RWPE1 (cell line): ENCODE measurements around the gene LSS.
"Not testable (repeated sequence)": the region's sequence is repeated elsewhere in the genome, so short reads cannot be mapped to it uniquely, and the experiment has no call there.

ENCODE experiments used
- CTCF ChIA-PET: fragments of 350-600 bp; sonication (Branson Sonifier 250); formaldehyde crosslinking; extraction: SDS; loops from one replicate; lab custom pipeline; 2021; lab: Yijun Ruan, JAX
- POLR2A ChIA-PET: fragments of 400-600 bp; formaldehyde crosslinking; extraction: SDS; loops from one replicate; lab custom pipeline; 2020; ENCODE audit warnings: antibody characterized with exemption; ENCODE audit not compliant: low non-redundant PET; lab: Yijun Ruan, JAX
- DNase-seq: peaks from one replicate; pipeline ENCODE4 v3.0.0; 2012; ENCODE audit warnings: low spot score
- H3K27ac ChIP-seq: fragments of 450-650 bp; 2 replicates; pipeline ENCODE4 v1.5.1; 2017
- TF ChIP-seq, protein P1 (sequence below): fragments of 450-650 bp; conservative IDR thresholded peaks from 2 replicates; pipeline ENCODE4 v1.5.1; 2017; ENCODE audit warnings: low read depth, mild to moderate bottlenecking

The LSS gene

DNA sequence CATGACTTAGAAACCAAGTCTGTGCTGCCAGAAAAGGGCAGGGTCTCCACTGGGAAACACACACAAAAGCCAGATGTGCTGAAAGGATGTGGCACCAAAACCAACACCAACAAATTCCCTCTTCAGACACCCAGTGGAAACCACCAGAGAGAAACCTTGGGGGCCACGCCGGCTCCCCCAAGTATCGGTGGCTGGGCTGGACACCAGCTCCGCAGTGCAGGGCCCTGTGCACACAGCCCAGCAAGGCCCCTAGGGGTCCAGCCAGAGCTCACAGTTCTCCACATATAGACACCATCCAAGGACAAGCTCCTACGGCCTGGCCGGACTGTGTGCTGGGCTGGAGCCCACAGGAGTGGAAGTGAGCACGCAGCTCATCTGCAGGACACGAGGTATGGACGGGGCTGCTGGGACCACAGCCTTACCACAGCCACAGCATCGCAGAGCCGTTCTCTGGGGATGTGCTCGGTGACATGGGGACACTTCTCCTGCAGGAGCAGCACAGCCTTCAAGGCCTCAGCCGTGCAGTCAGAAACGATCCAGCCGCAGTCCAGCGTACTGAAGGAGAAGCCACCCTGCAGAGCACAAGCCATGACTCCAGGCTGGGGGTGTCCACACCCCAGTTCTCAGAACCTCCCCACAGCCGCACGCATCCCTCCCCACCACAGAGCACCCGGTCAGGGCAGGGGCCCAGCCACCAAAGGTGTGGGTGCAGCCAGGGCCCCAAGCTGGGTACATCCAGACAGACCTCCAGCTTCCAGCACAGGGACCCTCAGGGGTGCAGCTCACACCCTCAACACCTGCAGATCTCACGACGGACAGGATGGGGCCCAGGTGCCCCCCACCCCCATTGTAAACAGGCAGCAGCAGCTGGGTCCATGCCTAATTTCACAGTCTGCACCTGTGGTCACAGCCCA lies 21.3 kb downstream of the LSS start:
- CTCF ChIA-PET = interaction anchor here (0.5 to 0.6 kb wide), 2 partner anchors 11 to 17 kb away, joined by 3 read pairs; no protein-coding TSS in a partner anchor
- DNase-seq = no peak
- H3K27ac ChIP-seq = peak overlapping the region; percentile 58
- TF ChIP-seq, protein P1, sequence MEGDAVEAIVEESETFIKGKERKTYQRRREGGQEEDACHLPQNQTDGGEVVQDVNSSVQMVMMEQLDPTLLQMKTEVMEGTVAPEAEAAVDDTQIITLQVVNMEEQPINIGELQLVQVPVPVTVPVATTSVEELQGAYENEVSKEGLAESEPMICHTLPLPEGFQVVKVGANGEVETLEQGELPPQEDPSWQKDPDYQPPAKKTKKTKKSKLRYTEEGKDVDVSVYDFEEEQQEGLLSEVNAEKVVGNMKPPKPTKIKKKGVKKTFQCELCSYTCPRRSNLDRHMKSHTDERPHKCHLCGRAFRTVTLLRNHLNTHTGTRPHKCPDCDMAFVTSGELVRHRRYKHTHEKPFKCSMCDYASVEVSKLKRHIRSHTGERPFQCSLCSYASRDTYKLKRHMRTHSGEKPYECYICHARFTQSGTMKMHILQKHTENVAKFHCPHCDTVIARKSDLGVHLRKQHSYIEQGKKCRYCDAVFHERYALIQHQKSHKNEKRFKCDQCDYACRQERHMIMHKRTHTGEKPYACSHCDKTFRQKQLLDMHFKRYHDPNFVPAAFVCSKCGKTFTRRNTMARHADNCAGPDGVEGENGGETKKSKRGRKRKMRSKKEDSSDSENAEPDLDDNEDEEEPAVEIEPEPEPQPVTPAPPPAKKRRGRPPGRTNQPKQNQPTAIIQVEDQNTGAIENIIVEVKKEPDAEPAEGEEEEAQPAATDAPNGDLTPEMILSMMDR = no peak
- POLR2A ChIA-PET = no interaction called here

DNA sequence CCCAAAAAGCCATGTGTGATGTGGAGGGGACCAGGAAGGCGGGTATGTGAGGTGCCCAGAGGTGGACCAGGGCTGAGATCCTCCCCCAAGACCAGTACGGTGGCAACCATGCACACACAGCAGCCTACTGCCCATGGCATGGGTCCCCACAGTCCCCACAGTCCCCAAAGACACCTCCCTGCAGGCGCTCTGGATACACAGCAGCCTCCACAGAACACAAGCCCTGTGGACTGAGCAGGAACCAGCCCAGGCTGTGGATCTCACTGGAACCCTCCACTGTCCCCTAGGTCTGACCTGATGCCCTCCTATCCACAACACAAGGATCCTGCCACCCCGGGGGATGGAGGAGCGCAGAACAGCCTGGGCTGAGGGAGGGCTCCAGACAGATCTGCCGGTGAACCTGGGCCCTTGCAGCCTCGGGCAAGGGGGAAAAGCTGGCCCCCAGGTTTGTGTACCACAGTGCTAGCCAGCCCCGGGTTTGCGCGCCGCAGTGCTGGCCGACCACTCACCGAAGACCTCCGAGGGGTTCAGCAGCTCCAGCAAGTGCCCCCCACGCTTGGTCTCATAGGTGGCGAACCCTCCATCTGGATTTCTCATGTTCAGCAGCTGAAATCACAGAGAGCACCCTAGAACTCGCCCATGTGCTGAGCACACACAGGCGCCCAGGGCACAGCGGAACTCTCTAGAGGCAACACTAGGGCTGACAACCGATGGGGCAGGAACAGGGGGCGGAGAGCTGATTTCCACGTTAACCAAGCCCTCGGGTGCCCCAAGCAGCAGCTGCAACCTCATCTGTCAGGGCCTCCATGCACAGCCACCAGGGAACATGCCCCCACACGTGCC lies 22.2 kb downstream of the LSS start:
- ChIA-PET CTCF (interaction anchor here (0.6 kb wide), 1 partner anchor 16 kb away, joined by 3 read pairs; no protein-coding TSS in a partner anchor), POLR2A (no interaction called here)
- DNase-seq = no peak
- TF ChIP-seq, protein P1 = no peak
- peak overlapping the region; percentile 58 for H3K27ac ChIP-seq

DNA sequence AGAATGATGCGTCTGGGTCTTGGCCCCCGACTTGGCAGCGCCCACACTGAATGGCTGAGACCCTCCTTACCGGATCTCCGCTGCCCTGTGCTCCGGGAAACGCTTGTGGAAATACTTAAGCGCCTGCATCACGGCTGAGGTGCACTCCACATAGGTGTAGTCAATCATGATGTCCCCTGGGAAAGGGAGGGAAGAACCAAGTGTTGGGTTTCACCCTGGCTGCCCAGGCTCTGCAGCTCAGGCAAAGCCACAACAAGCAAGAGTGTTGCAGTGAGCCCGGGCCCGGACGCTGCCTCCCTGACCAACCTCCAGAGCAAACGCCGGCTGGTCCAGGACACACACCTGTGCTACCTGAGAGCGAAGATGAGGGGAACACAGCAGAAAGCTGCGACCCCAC lies 22.8 kb downstream of the LSS start:
- CTCF ChIA-PET = no interaction called here
- H3K27ac ChIP-seq = peak overlapping the region; percentile 58
- TF ChIP-seq, protein P1 = no peak
- POLR2A ChIA-PET = no interaction called here
- DNase-seq = no peak

DNA sequence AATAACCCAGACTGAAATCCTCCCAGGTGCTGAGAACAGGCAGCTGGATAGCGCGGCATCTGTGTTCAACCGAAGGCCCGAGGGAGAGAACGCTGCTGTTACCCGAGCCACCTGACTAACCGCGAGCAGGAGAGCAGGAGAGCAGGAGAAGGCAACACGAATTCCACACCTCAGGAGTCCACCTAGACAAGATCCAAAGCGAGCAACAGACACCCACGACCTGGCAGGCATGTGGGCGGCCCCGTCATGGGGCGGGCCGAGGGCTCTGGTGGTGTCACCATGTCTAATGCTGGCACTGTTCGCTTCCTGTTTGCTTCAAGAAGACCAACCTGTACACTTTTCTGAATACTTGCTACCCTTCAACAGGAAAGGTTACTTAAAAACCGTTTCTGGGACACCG lies 23.4 kb downstream of the LSS start:
- H3K27ac ChIP-seq = peak overlapping the region; percentile 58; the same call in 1 of the 2 replicates
- no peak for DNase-seq
- POLR2A ChIA-PET = no interaction called here
- TF ChIP-seq, protein P1 = no peak
- CTCF ChIA-PET = no interaction called here

DNA sequence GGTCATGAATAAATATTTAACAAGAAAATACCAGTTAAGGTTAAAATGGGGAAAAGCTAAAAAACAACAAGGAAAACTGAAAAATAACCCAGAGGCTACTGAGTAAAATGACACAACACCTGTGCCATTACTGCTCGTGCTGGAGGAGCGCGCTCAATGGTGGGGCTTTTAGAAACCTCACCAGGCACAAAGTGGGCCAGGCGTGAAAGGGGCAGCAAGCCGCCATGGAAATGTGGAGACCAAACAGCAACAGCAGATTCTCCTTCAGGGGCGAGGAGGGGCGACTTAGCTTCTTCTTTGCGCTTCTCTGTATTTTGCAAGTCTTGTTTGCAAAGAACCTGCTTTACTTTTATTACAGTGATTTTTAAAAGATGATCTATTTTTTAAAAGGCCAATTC lies 25.4 kb downstream of the LSS start:
- no peak for DNase-seq
- TF ChIP-seq, protein P1 = no peak
- ChIA-PET CTCF (interaction anchor here (0.7 kb wide), 1 partner anchor 49 kb away, joined by 3 read pairs; no protein-coding TSS in a partner anchor), POLR2A (no interaction called here)
- H3K27ac ChIP-seq = peak overlapping the region; percentile 18

DNA sequence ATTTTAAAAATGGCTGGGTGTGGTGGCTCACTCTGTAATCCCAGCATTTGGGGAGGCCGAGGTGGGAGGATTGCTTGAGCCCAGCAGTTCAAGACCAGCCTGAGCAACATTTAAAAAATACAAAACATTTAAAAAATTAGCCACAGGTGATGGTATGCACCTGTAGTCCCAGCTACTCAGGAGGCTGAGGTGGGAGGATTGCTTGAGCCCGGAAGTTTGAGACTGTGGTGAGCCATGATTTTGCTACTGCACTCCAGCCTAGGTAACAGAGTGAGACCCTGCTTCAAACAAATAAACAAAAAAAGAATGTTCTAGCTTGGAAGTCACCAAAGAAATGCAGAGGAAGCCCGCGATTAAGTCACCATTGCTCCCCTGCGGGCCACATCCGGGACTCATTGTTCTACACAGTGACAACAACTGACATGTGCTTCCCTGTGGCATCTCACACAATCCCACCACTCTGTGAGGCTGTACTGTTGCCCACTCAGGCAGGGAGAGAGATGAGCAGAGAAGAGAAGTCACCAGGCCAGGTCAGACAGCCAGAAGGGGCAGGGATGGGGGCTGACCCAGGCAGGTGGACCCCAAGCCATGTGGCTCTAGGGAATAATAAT lies 25.9 kb downstream of the LSS start:
- peak overlapping the region; percentile 18; the same call in 1 of the 2 replicates for H3K27ac ChIP-seq
- TF ChIP-seq, protein P1 = no peak
- ChIA-PET POLR2A (no interaction called here), CTCF (no interaction called here)
- DNase-seq = no peak

DNA sequence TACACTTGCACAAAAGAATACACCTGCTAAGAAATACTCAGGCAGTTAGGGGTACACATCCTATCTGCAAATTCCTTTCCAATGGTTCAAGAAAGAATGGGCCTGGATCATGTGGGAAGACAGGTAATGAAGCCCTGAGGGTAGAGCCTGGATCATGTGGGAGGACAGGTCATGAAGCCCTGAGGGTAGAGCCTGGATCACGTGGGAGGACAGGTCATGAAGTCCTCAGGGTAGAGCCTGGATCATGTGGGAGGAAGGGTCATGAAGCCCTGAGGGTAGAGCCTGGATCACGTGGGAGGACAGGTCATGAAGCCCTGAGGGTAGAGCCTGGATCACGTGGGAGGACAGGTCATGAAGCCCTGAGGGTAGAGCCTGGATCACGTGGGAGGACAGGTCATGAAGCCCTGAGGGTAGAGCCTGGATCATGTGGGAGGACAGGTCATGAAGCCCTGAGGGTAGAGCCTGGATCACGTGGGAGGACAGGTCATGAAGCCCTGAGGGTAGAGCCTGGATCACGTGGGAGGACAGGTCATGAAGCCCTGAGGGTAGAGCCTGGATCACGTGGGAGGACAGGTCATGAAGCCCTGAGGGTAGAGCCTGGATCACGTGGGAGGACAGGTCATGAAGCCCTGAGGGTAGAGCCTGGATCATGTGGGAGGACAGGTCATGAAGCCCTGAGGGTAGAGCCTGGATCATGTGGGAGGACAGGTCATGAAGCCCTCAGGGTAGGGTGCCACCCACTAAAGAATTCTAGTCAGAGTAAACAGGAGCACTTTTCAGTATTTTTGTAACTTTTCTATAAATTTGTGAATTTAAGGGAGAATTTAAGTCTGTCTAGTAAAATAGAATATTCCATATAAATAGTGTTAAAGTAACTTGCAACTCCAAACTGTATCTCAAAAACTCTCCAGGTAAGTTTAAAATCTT lies 27.4 kb downstream of the LSS start:
- POLR2A ChIA-PET, CTCF ChIA-PET, DNase-seq, H3K27ac ChIP-seq: not testable (repeated sequence)
